ENCODE measurements around the gene SOX8. TPM values are rescaled to one million over a fixed set of nuclear protein-coding genes. Genes with fewer than 3 reads are reported as not detected.

Gene SOX8
- total RNA-seq, 1 donor from 2014 or later, result 0.74 TPM

GRCh38 chr16:1001096-1001495, 19.5 kb downstream of the SOX8 start:
- no peak for DNase-seq (ENCODE audit: extremely low spot score in 2 of 2)
- no peak for TF ChIP-seq POLR2AphosphoS5 (IDR thresholded peaks at IDR 0.05; ENCODE audit: insufficient read depth in 1 of 2, low read depth in 1 of 2)
- TF ChIP-seq CTCF (IDR thresholded peaks at IDR 0.05), result no peak
- no peak for TF ChIP-seq POLR2A (IDR thresholded peaks at IDR 0.05)
- Histone ChIP-seq H3K27ac (no peak overlapping the region), H3K4me1 (peaks cover 17% of the 10 kb centered on the region), H3K27me3 (no peaks in the 10 kb centered on the region), H3K9me3 (no peaks in the 10 kb centered on the region), H3K4me3 (no peak overlapping the region), H3K36me3 (no peaks in the 10 kb centered on the region)
- intact Hi-C loops (cut with DNase I), result no loop called here

GRCh38 chr16:1002399-1003166, 21.0 kb downstream of the SOX8 start:
- peaks cover 11% of the 10 kb centered on the region for H3K4me1 ChIP-seq
- TF ChIP-seq POLR2AphosphoS5 (IDR thresholded peaks at IDR 0.05; ENCODE audit: insufficient read depth in 1 of 2, low read depth in 1 of 2) (peak in 1 of 2 donors; percentile 46), CTCF (IDR thresholded peaks at IDR 0.05) (no peak)
- intact Hi-C loops (cut with DNase I), result no loop called here
- no peaks in the 10 kb centered on the region for H3K27me3 ChIP-seq
- no peaks in the 10 kb centered on the region for H3K9me3 ChIP-seq
- H3K4me3 ChIP-seq, result peak overlapping the region in 1 of 2 donors; percentile 13
- DNase-seq (ENCODE audit: extremely low spot score in 2 of 2), result no peak
- no peaks in the 10 kb centered on the region for H3K36me3 ChIP-seq
- no peak overlapping the region for H3K27ac ChIP-seq

- H3K4me3 ChIP-seq, result peak overlapping the region in 1 of 2 donors; percentile 13
- H3K27me3 ChIP-seq, result no peaks in the 10 kb centered on the region
- H3K4me1 ChIP-seq, result peaks cover 8% of the 10 kb centered on the region
- no peak overlapping the region for H3K27ac ChIP-seq
- no peaks in the 10 kb centered on the region for H3K36me3 ChIP-seq
- DNase-seq (ENCODE audit: extremely low spot score in 2 of 2), result no peak
- H3K9me3 ChIP-seq, result no peaks in the 10 kb centered on the region
- TF ChIP-seq CTCF (IDR thresholded peaks at IDR 0.05) (no peak), POLR2A (IDR thresholded peaks at IDR 0.05) (no peak), POLR2AphosphoS5 (IDR thresholded peaks at IDR 0.05; ENCODE audit: insufficient read depth in 1 of 2, low read depth in 1 of 2) (peak in 1 of 2 donors; percentile 12)
- intact Hi-C loops (cut with DNase I), result no loop called here
Observed at GRCh38 chr16:1003391-1004347, 22.1 kb downstream of the SOX8 start.

- H3K27me3 ChIP-seq, result no peaks in the 10 kb centered on the region
- intact Hi-C loops (cut with DNase I), result no loop called here
- no peak for DNase-seq (ENCODE audit: extremely low spot score in 2 of 2)
- H3K4me1 ChIP-seq, result peaks cover 8% of the 10 kb centered on the region
- H3K9me3 ChIP-seq, result no peaks in the 10 kb centered on the region
- no peak overlapping the region for H3K4me3 ChIP-seq
- no peak overlapping the region for H3K27ac ChIP-seq
- TF ChIP-seq CTCF (IDR thresholded peaks at IDR 0.05), result no peak
- no peak for TF ChIP-seq POLR2A (IDR thresholded peaks at IDR 0.05)
- no peak for TF ChIP-seq POLR2AphosphoS5 (IDR thresholded peaks at IDR 0.05; ENCODE audit: insufficient read depth in 1 of 2, low read depth in 1 of 2)
- no peaks in the 10 kb centered on the region for H3K36me3 ChIP-seq
Observed at GRCh38 chr16:1005286-1005685, 23.7 kb downstream of the SOX8 start.
